ENCODE results near the gene MBD3L1.

MBD3L1 gene

DNA sequence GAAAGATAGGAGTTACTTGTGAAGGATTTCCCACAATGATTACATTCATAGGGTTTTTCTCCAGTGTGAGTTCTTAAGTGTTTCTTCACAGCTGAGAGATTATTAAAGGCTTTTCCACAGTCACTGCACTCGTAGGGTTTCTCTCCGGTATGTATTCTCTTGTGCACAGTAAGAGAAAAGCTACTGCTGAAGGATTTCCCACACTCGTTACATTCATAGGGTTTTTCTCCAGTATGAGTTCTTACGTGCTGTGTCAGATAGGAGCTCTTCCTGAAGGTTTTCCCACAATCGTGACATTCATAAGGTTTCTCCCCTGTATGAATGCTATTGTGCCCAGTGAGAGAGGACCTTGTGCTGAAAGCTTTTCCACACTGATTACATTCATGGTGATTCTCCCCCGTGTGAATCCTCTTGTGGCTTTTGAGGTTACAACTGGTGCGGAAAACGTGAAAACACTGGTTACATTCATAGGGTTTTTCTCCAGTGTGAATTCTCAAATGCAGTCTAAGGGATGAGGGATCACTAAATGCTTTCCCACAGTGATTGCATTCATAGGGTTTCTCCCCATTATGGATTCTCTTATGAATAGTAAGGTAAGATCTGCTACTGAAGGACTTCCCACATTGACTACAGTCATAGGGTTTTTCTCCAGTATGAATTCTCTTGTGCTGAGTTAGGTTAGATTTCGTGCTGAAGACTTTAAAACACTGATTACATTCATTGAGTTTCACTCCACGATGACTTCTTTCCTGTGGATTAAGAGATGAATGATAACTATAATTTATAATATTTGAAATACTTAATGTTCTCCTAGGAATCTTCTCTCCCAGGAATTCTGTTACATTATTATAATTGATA lies 20.6 kb upstream of the MBD3L1 start:
- Histone ChIP-seq H3K9me3 (ENCODE audit: control insufficient read depth, insufficient read depth, low read length) (peaks cover 42% of the 10 kb centered on the region), H3K27ac (ENCODE audit: low read depth, low read length) (no peak overlapping the region), H3K36me3 (ENCODE audit: control insufficient read depth, low read length) (peaks cover 26% of the 10 kb centered on the region)

DNA sequence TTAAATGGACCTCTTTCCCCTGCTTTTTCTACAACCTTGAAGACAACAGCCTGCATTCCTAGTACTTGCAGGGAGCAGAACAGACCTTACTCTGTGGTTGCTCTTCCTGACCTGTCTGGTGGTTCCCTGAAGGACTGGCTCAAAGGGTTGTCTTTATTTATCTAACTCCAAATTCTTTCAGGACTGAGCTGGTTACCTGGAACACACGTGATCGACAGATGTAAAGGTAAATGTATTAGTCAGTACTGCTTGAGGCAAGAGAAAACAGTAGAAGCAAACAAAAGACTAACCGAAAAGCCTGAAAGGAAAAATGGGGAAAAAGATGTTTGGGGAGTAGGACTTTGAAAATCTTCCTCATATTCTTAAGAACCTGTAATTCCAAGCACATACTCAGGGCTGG lies 18.0 kb upstream of the MBD3L1 start:
- no peaks in the 10 kb centered on the region for H3K27me3 ChIP-seq (ENCODE audit: control insufficient read depth, low read length)
- H3K36me3 ChIP-seq (ENCODE audit: control insufficient read depth, low read length) = peaks cover 29% of the 10 kb centered on the region
- no peaks in the 10 kb centered on the region for H3K9me2 ChIP-seq (replicated peaks; ENCODE audit: control insufficient read depth, low read length)
- no peak overlapping the region for H3K4me2 ChIP-seq (ENCODE audit: low read length)
- no peaks in the 10 kb centered on the region for H3F3A ChIP-seq (ENCODE audit: control insufficient read depth, insufficient read depth)
- H3K27ac ChIP-seq (ENCODE audit: low read depth, low read length) = no peak overlapping the region
- H3K4me3 ChIP-seq (ENCODE audit: low read length) = no peak overlapping the region
- H3K9me3 ChIP-seq (ENCODE audit: control insufficient read depth, insufficient read depth, low read length) = peaks cover 32% of the 10 kb centered on the region
- no peaks in the 10 kb centered on the region for H3K4me1 ChIP-seq (ENCODE audit: control insufficient read depth, low read length)
- TF ChIP-seq, protein P1, sequence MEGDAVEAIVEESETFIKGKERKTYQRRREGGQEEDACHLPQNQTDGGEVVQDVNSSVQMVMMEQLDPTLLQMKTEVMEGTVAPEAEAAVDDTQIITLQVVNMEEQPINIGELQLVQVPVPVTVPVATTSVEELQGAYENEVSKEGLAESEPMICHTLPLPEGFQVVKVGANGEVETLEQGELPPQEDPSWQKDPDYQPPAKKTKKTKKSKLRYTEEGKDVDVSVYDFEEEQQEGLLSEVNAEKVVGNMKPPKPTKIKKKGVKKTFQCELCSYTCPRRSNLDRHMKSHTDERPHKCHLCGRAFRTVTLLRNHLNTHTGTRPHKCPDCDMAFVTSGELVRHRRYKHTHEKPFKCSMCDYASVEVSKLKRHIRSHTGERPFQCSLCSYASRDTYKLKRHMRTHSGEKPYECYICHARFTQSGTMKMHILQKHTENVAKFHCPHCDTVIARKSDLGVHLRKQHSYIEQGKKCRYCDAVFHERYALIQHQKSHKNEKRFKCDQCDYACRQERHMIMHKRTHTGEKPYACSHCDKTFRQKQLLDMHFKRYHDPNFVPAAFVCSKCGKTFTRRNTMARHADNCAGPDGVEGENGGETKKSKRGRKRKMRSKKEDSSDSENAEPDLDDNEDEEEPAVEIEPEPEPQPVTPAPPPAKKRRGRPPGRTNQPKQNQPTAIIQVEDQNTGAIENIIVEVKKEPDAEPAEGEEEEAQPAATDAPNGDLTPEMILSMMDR (IDR thresholded peaks at IDR 0.05; ENCODE audit: low read depth, low read length, poor library complexity, severe bottlenecking) = no peak
- no peak for TF ChIP-seq EZH2phosphoT487 (IDR thresholded peaks at IDR 0.05; ENCODE audit: borderline replicate concordance, low read length)
- no peaks in the 10 kb centered on the region for H4K20me1 ChIP-seq (ENCODE audit: control insufficient read depth, insufficient read depth, low read depth, low read length)
- H3K79me2 ChIP-seq (ENCODE audit: control insufficient read depth, low read length) = no peaks in the 10 kb centered on the region

More for the DNA sequence above, 20.6 kb upstream of the MBD3L1 start:
- H4K20me1 ChIP-seq (ENCODE audit: control insufficient read depth, insufficient read depth, low read depth, low read length) = no peaks in the 10 kb centered on the region
- H3K79me2 ChIP-seq (ENCODE audit: control insufficient read depth, low read length) = no peaks in the 10 kb centered on the region
- H3F3A ChIP-seq (ENCODE audit: control insufficient read depth, insufficient read depth) = no peaks in the 10 kb centered on the region
- H3K4me1 ChIP-seq (ENCODE audit: control insufficient read depth, low read length) = no peaks in the 10 kb centered on the region
- no peaks in the 10 kb centered on the region for H3K9me2 ChIP-seq (replicated peaks; ENCODE audit: control insufficient read depth, low read length)
- TF ChIP-seq, protein P1 (IDR thresholded peaks at IDR 0.05; ENCODE audit: low read depth, low read length, poor library complexity, severe bottlenecking) = no peak
- no peak for TF ChIP-seq EZH2phosphoT487 (IDR thresholded peaks at IDR 0.05; ENCODE audit: borderline replicate concordance, low read length)
- H3K4me3 ChIP-seq (ENCODE audit: low read length) = no peak overlapping the region
- H3K27me3 ChIP-seq (ENCODE audit: control insufficient read depth, low read length) = no peaks in the 10 kb centered on the region
- H3K4me2 ChIP-seq (ENCODE audit: low read length) = no peak overlapping the region

DNA sequence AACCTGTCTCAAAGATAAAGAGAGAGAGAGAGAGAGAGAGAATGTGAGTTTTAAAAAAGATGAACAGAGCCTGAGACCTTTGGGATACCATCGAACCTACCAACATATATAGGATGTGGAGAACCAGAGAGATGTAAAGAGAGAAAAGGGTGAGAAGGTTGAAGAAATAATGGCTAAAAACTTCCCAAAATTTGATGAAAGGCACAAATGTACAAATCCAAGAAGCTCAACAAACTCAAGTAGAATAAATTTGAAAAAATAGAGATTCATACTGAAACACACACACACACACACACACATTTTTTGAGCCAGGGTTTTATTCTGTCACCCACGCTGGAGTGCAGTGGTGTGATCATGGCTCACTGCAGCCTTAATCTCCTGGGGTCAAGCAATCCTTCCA lies 16.4 kb upstream of the MBD3L1 start:
- H3F3A ChIP-seq (ENCODE audit: control insufficient read depth, insufficient read depth) = no peaks in the 10 kb centered on the region
- H4K20me1 ChIP-seq (ENCODE audit: control insufficient read depth, insufficient read depth, low read depth, low read length) = no peaks in the 10 kb centered on the region
- H3K27me3 ChIP-seq (ENCODE audit: control insufficient read depth, low read length) = no peaks in the 10 kb centered on the region
- no peak overlapping the region for H3K4me3 ChIP-seq (ENCODE audit: low read length)
- no peaks in the 10 kb centered on the region for H3K79me2 ChIP-seq (ENCODE audit: control insufficient read depth, low read length)
- no peaks in the 10 kb centered on the region for H3K4me1 ChIP-seq (ENCODE audit: control insufficient read depth, low read length)
- no peak for TF ChIP-seq EZH2phosphoT487 (IDR thresholded peaks at IDR 0.05; ENCODE audit: borderline replicate concordance, low read length)
- TF ChIP-seq, protein P1 (IDR thresholded peaks at IDR 0.05; ENCODE audit: low read depth, low read length, poor library complexity, severe bottlenecking) = no peak
- H3K27ac ChIP-seq (ENCODE audit: low read depth, low read length) = no peak overlapping the region
- peaks cover 24% of the 10 kb centered on the region for H3K9me3 ChIP-seq (ENCODE audit: control insufficient read depth, insufficient read depth, low read length)
- H3K9me2 ChIP-seq (replicated peaks; ENCODE audit: control insufficient read depth, low read length) = no peaks in the 10 kb centered on the region
- H3K4me2 ChIP-seq (ENCODE audit: low read length) = no peak overlapping the region
- peaks cover 27% of the 10 kb centered on the region for H3K36me3 ChIP-seq (ENCODE audit: control insufficient read depth, low read length)

Measured in DOHH2 (cell line).